Measurements from ENCODE around the gene IL36G.
"Not testable (repeated sequence)": the region's sequence is repeated elsewhere in the genome, so short reads cannot be mapped to it uniquely, and the experiment has no call there.

IL36G gene

GRCh38 chr2:112977559-112978056 is at the start of gene IL36G:
Gene IL36G, plus strand, starts transcription at chr2:112978006. Its CDS starts 633 bp downstream, at chr2:112978639.
- no peak for DNase-seq (ENCODE audit: low spot score)

- no peak for DNase-seq (ENCODE audit: low spot score)
Observed at GRCh38 chr2:112933261-112933660, 44.5 kb upstream of the IL36G start.

- DNase-seq (ENCODE audit: low spot score): not testable (repeated sequence)
Observed at GRCh38 chr2:112934117-112934516, 43.7 kb upstream of the IL36G start.

GRCh38 chr2:112936927-112937232 is 40.9 kb upstream of the IL36G start:
- no peak for DNase-seq (ENCODE audit: low spot score)

- no peak for DNase-seq (ENCODE audit: low spot score)
Observed at GRCh38 chr2:112938904-112939303, 38.9 kb upstream of the IL36G start.

GRCh38 chr2:112939425-112939824 is 38.4 kb upstream of the IL36G start:
- DNase-seq (ENCODE audit: low spot score): no peak

- no peak for DNase-seq (ENCODE audit: low spot score)
Observed at GRCh38 chr2:112940859-112941625, 36.8 kb upstream of the IL36G start.

GRCh38 chr2:112941753-112942653 is 35.8 kb upstream of the IL36G start:
- DNase-seq (ENCODE audit: low spot score): peak; percentile 44

- no peak for DNase-seq (ENCODE audit: low spot score)
Observed at GRCh38 chr2:112942654-112943002, 35.2 kb upstream of the IL36G start.

- no peak for DNase-seq (ENCODE audit: low spot score)
Observed at GRCh38 chr2:112944971-112945370, 32.8 kb upstream of the IL36G start.

GRCh38 chr2:112946086-112946485 is 31.7 kb upstream of the IL36G start:
- no peak for DNase-seq (ENCODE audit: low spot score)

GRCh38 chr2:112947374-112947773 is 30.4 kb upstream of the IL36G start:
- DNase-seq (ENCODE audit: low spot score): no peak

GRCh38 chr2:112949456-112949855 is 28.4 kb upstream of the IL36G start:
- DNase-seq (ENCODE audit: low spot score): no peak

- DNase-seq (ENCODE audit: low spot score): no peak
Observed at GRCh38 chr2:112954364-112954763, 23.4 kb upstream of the IL36G start.

GRCh38 chr2:112957511-112957910 is 20.3 kb upstream of the IL36G start:
- DNase-seq (ENCODE audit: low spot score): no peak

- DNase-seq (ENCODE audit: low spot score): peak; percentile 47
Observed at GRCh38 chr2:112958428-112959108, 19.2 kb upstream of the IL36G start.

GRCh38 chr2:112959109-112959812 is 18.5 kb upstream of the IL36G start:
- no peak for DNase-seq (ENCODE audit: low spot score)

- DNase-seq (ENCODE audit: low spot score): no peak
Observed at GRCh38 chr2:112960230-112960825, 17.5 kb upstream of the IL36G start.

GRCh38 chr2:112962308-112963175 is 15.3 kb upstream of the IL36G start:
- DNase-seq (ENCODE audit: low spot score): no peak

- DNase-seq (ENCODE audit: low spot score): no peak
Observed at GRCh38 chr2:112967023-112967422, 10.8 kb upstream of the IL36G start.
